Right atrium auricular region (tissue), 2 donors: ENCODE data around the gene FBXO4. TPM values are rescaled to one million over a fixed set of nuclear protein-coding genes. Genes with fewer than 3 reads are reported as not detected.

Source experiments
- DNase-seq: peaks from one replicate; pipeline ENCODE4 v3.0.0-alpha.2; 2019; ENCODE audit warnings: low spot score
- H3K27ac ChIP-seq, 2 donors: fragments of 200-600 bp; sonication (generic); 1 replicate in 1 of 2; 2 replicates in 1 of 2; pipeline ENCODE4 v1.5.1; 2016 to 2019
- H3K27me3 ChIP-seq, 2 donors: fragments of 200-600 bp; sonication (generic); one replicate each; pipeline versions ENCODE4 v1.5.1 to v1.6.0; 2017 to 2019
- H3K36me3 ChIP-seq: fragments of 200-600 bp; sonication (generic); one replicate; pipeline ENCODE4 v1.5.1; 2016
- H3K4me1 ChIP-seq, 2 donors: fragments of 200-600 bp; sonication (generic); one replicate each; pipeline versions ENCODE4 v1.5.1 to v1.6.0; 2017 to 2019
- H3K4me3 ChIP-seq, 2 donors: fragments of 200-600 bp; sonication (generic); 1 replicate in 1 of 2; 2 replicates in 1 of 2; pipeline ENCODE4 v1.5.1; 2017 to 2019; ENCODE audit warnings: mild to moderate bottlenecking in 1 of 2, moderate library complexity in 1 of 2
- H3K9me3 ChIP-seq, 2 donors: fragments of 200-600 bp; sonication (generic); one replicate each; pipeline ENCODE4 v1.5.1; 2019
- total RNA-seq, 2 donors: library from RNA; depleted of rRNA; stranded (reverse); fragments of >200 nt; gene quantifications; one replicate each; pipeline ENCODE4 v1.1.0, GENCODE V29; 2016
- TF ChIP-seq, protein P1 (sequence below), 2 donors: fragments of 200-600 bp; sonication (generic); IDR thresholded peaks; one replicate each; pipeline ENCODE4 v1.5.1; 2019; ENCODE audit warnings: antibody characterized with exemption in 2 of 2

The FBXO4 gene
- total RNA-seq, 2 donors from 2014 or later, result 2.8 to 5.4 TPM

DNA sequence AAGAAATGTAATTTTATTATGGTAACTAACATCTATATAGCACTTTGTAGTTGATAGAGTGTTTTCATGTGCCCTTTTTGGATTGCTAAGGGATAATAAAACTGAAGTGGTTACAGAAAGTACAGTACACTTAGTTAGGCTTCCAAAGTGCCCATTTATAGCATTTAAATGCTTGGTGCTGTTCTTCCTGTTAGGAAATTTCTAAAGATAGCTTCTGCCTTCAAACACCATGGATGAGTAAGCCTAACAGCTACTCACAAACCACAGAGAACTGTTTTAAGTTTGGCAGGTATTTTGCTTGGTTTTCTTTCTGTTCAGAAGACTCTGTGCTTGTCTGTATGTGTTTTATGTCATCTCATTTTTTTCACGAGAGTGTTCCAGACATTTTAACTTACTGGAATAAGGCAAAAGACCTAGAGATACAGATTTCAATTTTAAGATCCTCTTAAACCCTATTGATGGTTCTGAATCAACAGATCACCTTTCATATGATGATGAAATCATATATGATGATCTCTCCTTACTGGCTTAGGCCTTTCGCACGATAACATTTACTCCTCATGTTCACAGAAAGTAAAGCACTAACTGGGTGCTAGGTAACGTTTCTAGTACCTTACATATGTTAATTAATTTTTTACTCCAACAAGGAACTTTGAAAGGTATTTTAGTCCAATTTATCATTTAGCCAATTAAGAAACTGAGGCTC lies 16.6 kb upstream of the FBXO4 start:
- Histone ChIP-seq H3K27me3 (no peaks in the 10 kb centered on the region), H3K36me3 (peaks cover 38% of the 10 kb centered on the region), H3K4me1 (peaks cover 0 to 36% of the 10 kb centered on the region in 2 donors), H3K27ac (peak overlapping the region; percentile 76 to 88), H3K4me3 (no peak overlapping the region), H3K9me3 (no peaks in the 10 kb centered on the region)
- TF ChIP-seq, protein P1, sequence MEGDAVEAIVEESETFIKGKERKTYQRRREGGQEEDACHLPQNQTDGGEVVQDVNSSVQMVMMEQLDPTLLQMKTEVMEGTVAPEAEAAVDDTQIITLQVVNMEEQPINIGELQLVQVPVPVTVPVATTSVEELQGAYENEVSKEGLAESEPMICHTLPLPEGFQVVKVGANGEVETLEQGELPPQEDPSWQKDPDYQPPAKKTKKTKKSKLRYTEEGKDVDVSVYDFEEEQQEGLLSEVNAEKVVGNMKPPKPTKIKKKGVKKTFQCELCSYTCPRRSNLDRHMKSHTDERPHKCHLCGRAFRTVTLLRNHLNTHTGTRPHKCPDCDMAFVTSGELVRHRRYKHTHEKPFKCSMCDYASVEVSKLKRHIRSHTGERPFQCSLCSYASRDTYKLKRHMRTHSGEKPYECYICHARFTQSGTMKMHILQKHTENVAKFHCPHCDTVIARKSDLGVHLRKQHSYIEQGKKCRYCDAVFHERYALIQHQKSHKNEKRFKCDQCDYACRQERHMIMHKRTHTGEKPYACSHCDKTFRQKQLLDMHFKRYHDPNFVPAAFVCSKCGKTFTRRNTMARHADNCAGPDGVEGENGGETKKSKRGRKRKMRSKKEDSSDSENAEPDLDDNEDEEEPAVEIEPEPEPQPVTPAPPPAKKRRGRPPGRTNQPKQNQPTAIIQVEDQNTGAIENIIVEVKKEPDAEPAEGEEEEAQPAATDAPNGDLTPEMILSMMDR (IDR thresholded peaks at IDR 0.05), result no peak
- DNase-seq, result no peak

DNA sequence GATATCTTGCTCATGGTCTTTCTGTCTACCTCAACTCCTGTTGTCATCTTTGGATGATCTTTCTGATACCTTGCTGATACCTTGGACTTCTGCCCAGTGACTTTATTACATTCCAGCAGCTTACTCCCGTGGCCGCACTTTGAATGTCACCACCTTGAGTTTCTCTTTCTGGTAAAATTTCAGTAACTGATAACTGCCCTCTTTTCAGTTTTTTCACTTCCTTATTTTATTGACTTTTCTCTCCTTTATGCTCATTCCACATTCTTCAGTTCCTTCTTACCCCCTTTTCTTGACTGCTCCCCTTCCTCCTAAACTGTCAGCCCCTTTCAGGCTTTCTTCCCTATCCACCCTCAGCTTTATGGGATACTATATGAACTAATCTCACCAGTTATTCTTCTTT lies 7.0 kb upstream of the FBXO4 start:
- Histone ChIP-seq H3K4me3 (no peak overlapping the region), H3K36me3 (peaks cover 61% of the 10 kb centered on the region), H3K4me1 (no peaks in the 10 kb centered on the region), H3K9me3 (no peaks in the 10 kb centered on the region), H3K27ac (no peak overlapping the region), H3K27me3 (no peaks in the 10 kb centered on the region)
- DNase-seq, result no peak
- TF ChIP-seq, protein P1 (IDR thresholded peaks at IDR 0.05), result no peak

DNA sequence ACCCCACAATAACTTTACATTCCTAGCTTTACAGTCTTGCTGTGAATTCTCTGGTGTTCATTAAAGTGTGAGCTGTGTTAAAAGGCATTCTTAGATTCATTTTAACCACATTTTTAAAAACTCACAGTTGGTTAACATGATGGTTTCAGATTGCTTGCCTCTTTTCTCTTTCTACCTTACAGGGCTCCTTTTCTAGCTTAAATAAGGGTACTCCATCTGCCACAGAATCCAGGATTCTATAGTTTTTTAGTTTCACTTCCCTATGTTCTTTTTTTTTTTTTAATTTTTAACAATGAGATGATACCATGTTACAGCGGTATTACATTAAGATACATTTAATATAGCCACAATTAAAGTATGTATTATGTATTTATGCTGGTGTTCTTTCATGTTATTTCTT lies 3.9 kb upstream of the FBXO4 start:
- peaks cover 0 to 7% of the 10 kb centered on the region in 2 donors for H3K4me1 ChIP-seq
- H3K4me3 ChIP-seq, result no peak overlapping the region
- H3K27me3 ChIP-seq, result no peaks in the 10 kb centered on the region
- peaks cover 42% of the 10 kb centered on the region for H3K36me3 ChIP-seq
- H3K9me3 ChIP-seq, result no peaks in the 10 kb centered on the region
- no peak for DNase-seq
- H3K27ac ChIP-seq, result no peak overlapping the region
- TF ChIP-seq, protein P1 (IDR thresholded peaks at IDR 0.05), result no peak

DNA sequence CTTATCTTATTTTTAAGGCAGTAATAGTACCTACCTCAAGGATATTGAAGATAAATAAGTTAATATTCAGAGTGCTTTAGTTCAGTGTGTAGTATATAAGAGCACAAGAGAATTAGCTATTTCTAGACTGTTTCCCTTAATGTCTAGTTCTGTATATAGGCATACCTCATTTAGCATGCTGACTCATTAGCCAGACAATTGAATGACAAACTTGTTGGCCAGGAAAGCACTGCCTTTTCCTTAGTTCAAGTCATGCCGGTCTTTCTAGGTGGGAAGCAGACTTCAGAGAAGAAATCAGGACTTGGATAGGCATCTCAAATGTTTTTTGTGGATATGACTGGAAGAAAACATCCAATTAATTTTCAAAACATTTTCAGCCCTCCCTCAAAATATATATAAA lies 3.2 kb upstream of the FBXO4 start:
- DNase-seq, result no peak
- peaks cover 40% of the 10 kb centered on the region for H3K36me3 ChIP-seq
- no peak overlapping the region for H3K27ac ChIP-seq
- TF ChIP-seq, protein P1 (IDR thresholded peaks at IDR 0.05), result no peak
- no peaks in the 10 kb centered on the region for H3K27me3 ChIP-seq
- H3K9me3 ChIP-seq, result no peaks in the 10 kb centered on the region
- no peak overlapping the region for H3K4me3 ChIP-seq
- H3K4me1 ChIP-seq, result peaks cover 0 to 7% of the 10 kb centered on the region in 2 donors

DNA sequence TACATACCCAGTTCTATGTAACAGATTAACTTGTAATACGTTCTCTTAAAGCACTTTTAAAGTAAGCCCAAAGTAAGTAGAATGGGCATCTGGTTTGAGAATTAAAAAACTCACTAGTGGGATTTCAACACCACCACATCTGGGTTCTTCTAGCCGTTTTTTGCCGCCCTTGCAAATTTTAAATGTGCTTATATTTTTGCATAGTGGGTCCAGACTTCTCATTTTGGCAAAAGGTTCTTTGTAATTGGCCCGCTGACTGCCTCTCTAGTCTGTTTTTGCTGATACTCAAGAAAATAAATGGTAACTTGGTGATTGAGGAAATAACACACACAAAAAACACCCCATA lies 582 bp upstream of the FBXO4 start:
- no peak for DNase-seq
- TF ChIP-seq, protein P1 (IDR thresholded peaks at IDR 0.05), result no peak
- peak overlapping the region; percentile 58 to 85 for H3K4me3 ChIP-seq
- peak overlapping the region; percentile 91 to 96 for H3K27ac ChIP-seq
- no peaks in the 10 kb centered on the region for H3K9me3 ChIP-seq
- peaks cover 15% of the 10 kb centered on the region for H3K36me3 ChIP-seq
- H3K4me1 ChIP-seq, result peaks cover 0 to 7% of the 10 kb centered on the region in 2 donors
- no peaks in the 10 kb centered on the region for H3K27me3 ChIP-seq

DNA sequence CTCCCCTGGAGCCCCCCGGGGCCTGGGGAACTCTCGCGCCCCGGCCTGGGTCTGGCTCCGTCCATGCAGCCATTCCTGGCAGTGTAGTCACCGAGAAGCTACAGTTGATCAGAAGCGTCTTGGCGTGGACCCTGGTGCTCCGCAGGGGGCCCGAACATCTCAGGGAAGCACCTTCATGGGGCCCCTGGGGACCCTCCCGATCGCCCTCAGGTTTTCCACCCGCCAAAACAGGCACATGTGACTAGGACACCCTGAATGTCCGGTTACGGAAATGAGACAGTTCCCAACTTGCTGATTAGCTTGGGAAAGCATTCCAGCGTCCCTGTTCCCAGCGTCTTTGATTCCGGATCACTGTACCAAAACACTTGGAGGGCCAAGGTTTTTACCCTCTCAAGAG lies 472 bp downstream of the FBXO4 start:
- Histone ChIP-seq H3K36me3 (peaks cover 6% of the 10 kb centered on the region), H3K9me3 (no peaks in the 10 kb centered on the region), H3K27me3 (no peaks in the 10 kb centered on the region), H3K27ac (peak overlapping the region; percentile 91 to 96), H3K4me1 (peaks cover 0 to 7% of the 10 kb centered on the region in 2 donors), H3K4me3 (peak overlapping the region; percentile 58 to 85)
- TF ChIP-seq, protein P1 (IDR thresholded peaks at IDR 0.05), result no peak
- DNase-seq, result peak; percentile 67
